GM12878 (cell line): ENCODE results near the gene TTLL3. TPM values are rescaled to one million over a fixed set of nuclear protein-coding genes. Genes with fewer than 3 reads are reported as not detected.

Experiments
- ATAC-seq: fragments of 200-7000 bp; cut with Tn5 transposase; 3 replicates; pipeline ENCODE4 v1.9.1; 2020; ENCODE audit warnings: mild to moderate bottlenecking, moderate library complexity
- BruUV-seq: library from RNA; stranded (reverse); fragments of 400-500 nt; replicated peaks from 2 replicates; lab custom pipeline; 2021; lab: Mats Ljungman, UMichigan
- CTCF ChIA-PET: fragments of 300-600 bp; sonication (Branson Sonifier 250); formaldehyde crosslinking; extraction: SDS; loops from one replicate; lab custom pipeline; 2021; ENCODE audit warnings: inconsistent platforms; lab: Yijun Ruan, JAX
- POLR2A ChIA-PET: fragments of 350-600 bp; formaldehyde crosslinking; extraction: SDS; loops from one replicate; lab custom pipeline; 2021; ENCODE audit warnings: inconsistent platforms; lab: Charles Lee
- RAD21 ChIA-PET: fragments of 300-600 bp; sonication (Branson Sonifier 250); formaldehyde crosslinking; loops from one replicate; lab custom pipeline; 2023; ENCODE audit warnings: antibody characterized with exemption; ENCODE audit not compliant: unreplicated experiment; lab: Charles Lee
- SMC1A ChIA-PET: fragments of 300-600 bp; sonication (Branson Sonifier 250); formaldehyde crosslinking; loops from one replicate; lab custom pipeline; 2023; ENCODE audit not compliant: unreplicated experiment, uncharacterized antibody; lab: Charles Lee
- DNase-seq: peaks from one replicate; pipeline ENCODE4 v3.0.0-alpha.2; 2011; ENCODE audit warnings: low read depth, low spot score
- FAIRE-seq: peaks from 3 replicates; lab custom pipeline; 2011; peaks lifted over from hg19 to GRCh38; lab: Jason Lieb, UNC
- H2AFZ ChIP-seq: 2 replicates; pipeline ENCODE4 v1.6.0; 2011; ENCODE audit warnings: low read depth, low read length, control low read depth; ENCODE audit not compliant: control insufficient read depth
- H3K27ac ChIP-seq: 2 replicates; pipeline ENCODE4 v1.5.1; 2011; ENCODE audit warnings: control low read depth; ENCODE audit not compliant: control insufficient read depth, insufficient read depth
- H3K27me3 ChIP-seq, 2 experiments: replicated peaks in 1 of 2; 2 replicates each; pipeline versions ENCODE4 v1.6.0 to v1.6.1; 2011; ENCODE audit warnings: low read length in 1 of 2; ENCODE audit not compliant: control insufficient read depth in 2 of 2, insufficient read depth in 2 of 2
- H3K36me3 ChIP-seq, 2 experiments: 2 replicates each; pipeline ENCODE4 v1.5.1; 2011; ENCODE audit warnings: low read length in 1 of 2; ENCODE audit not compliant: control insufficient read depth in 2 of 2, insufficient read depth in 2 of 2
- H3K4me1 ChIP-seq: 2 replicates; pipeline ENCODE4 v1.6.1; 2011; ENCODE audit warnings: mild to moderate bottlenecking, low read length, moderate library complexity, mixed read lengths; ENCODE audit not compliant: control insufficient read depth, insufficient read depth
- H3K4me2 ChIP-seq: 2 replicates; pipeline ENCODE4 v1.6.0; 2011; ENCODE audit warnings: control low read depth; ENCODE audit not compliant: control insufficient read depth, insufficient read depth
- H3K4me3 ChIP-seq: fragments of 200-600 bp; sonication (generic); 2 replicates; pipeline ENCODE4 v1.5.1; 2016
- H3K79me2 ChIP-seq: 2 replicates; pipeline ENCODE4 v1.6.0; 2011; ENCODE audit warnings: low read length; ENCODE audit not compliant: control insufficient read depth, insufficient read depth
- H3K9ac ChIP-seq: 2 replicates; pipeline ENCODE4 v1.8.0; 2011; ENCODE audit warnings: low read length, control low read depth, mixed read lengths; ENCODE audit not compliant: control insufficient read depth, insufficient read depth
- H3K9me3 ChIP-seq: replicated peaks from 3 replicates; pipeline ENCODE4 v1.5.1; 2011; ENCODE audit warnings: mild to moderate bottlenecking, low read length; ENCODE audit not compliant: control insufficient read depth, insufficient read depth
- H4K20me1 ChIP-seq: 2 replicates; pipeline ENCODE4 v1.6.0; 2011; ENCODE audit not compliant: control insufficient read depth, insufficient read depth
- BCL11A ChIP-seq: IDR thresholded peaks from 2 replicates; pipeline ENCODE4 v1.6.1; 2011; ENCODE audit warnings: low read depth, low read length
- BHLHE40 ChIP-seq, 2 experiments: fragments of 450-650 bp in 1 of 2; IDR thresholded peaks; 2 replicates each; pipeline ENCODE4 v1.6.1; 2011 to 2017; ENCODE audit warnings: low read depth in 2 of 2, borderline replicate concordance in 1 of 2, improper control_type of control experiment in 1 of 2, low read length in 1 of 2, mild to moderate bottlenecking in 1 of 2
- EGR1 ChIP-seq, 2 experiments: IDR thresholded peaks; 1 replicate in 1 of 2; 2 replicates in 1 of 2; pipeline ENCODE4 v1.6.1; 2011 to 2012; ENCODE audit warnings: low read depth in 2 of 2, low read length in 2 of 2, borderline replicate concordance in 1 of 2, mild to moderate bottlenecking in 1 of 2, moderate library complexity in 1 of 2
- EZH2 ChIP-seq: IDR thresholded peaks from 2 replicates; pipeline ENCODE4 v1.6.1; 2012; ENCODE audit warnings: low read depth, mild to moderate bottlenecking, control low read depth, inconsistent platforms, low read length, borderline replicate concordance; ENCODE audit not compliant: control insufficient read depth
- MAX ChIP-seq: IDR thresholded peaks from 2 replicates; pipeline ENCODE4 v1.6.1; 2012; ENCODE audit warnings: low read depth, low read length, improper control_type of control experiment
- MTA3 ChIP-seq: IDR thresholded peaks from 2 replicates; pipeline ENCODE4 v1.6.1; 2012; ENCODE audit warnings: low read length, inconsistent platforms, borderline replicate concordance
- NFYA ChIP-seq: IDR thresholded peaks from 2 replicates; pipeline ENCODE4 v1.6.1; 2011; ENCODE audit warnings: low read depth, mild to moderate bottlenecking, low read length, improper control_type of control experiment, borderline replicate concordance
- NFYB ChIP-seq: IDR thresholded peaks from 2 replicates; pipeline ENCODE4 v1.6.1; 2011; ENCODE audit warnings: low read depth, mild to moderate bottlenecking, low read length, improper control_type of control experiment, moderate library complexity; ENCODE audit not compliant: insufficient read depth
- RB1 ChIP-seq: fragments of 450-650 bp; formaldehyde crosslinking; IDR thresholded peaks from 2 replicates; pipeline ENCODE4 v1.6.1; 2017; ENCODE audit warnings: mild to moderate bottlenecking, borderline replicate concordance
- WGBS: methylation state at CpG from one replicate; pipeline ENCODE4 v1.1.6; 2016; ENCODE audit warnings: low lambda C conversion rate; ENCODE audit not compliant: insufficient replicate concordance, insufficient coverage; ENCODE audit errors: missing lambda C conversion rate; 5-methylcytosine and 5-hydroxymethylcytosine counted together
- in situ Hi-C: fragments of 300-500 bp; cut with MboI; formaldehyde crosslinking; loops from 9 replicates; pipeline ENCODE4 v1.14.3; 2018; ENCODE audit warnings: mixed read lengths
- intact Hi-C: fragments of 100-400 bp; cut with micrococcal nuclease; formaldehyde crosslinking; loops from one replicate; pipeline ENCODE4 v1.14.2; 2022; ENCODE audit not compliant: unreplicated experiment
- polyA plus RNA-seq, 11 experiments: library from polyadenylated mRNA; depleted of rRNA in 4 of 11; unstranded in 6 of 11; stranded (reverse) in 5 of 11; fragments of >200 nt; fragmentation: Nextera tagmentation in 4 of 11; fragmentation: Illumina TruSeq in 1 of 11; extraction: Ambion mirVana in 4 of 11; extraction: Trizol in 1 of 11; gene quantifications; 1 replicate in 1 of 11; 2 replicates in 10 of 11; pipeline versions ENCODE4 v1.2.1 to v1.2.3, GENCODE V29; 2011 to 2016; ENCODE audit warnings: inconsistent platforms in 2 of 11, missing spikeins in 2 of 11, low read depth in 1 of 11
- total RNA-seq, 4 experiments: library from RNA; depleted of rRNA in 3 of 4; stranded (reverse); fragments of >200 nt in 3 of 4; fragmentation: Illumina TruSeq in 1 of 4; extraction: Trizol in 1 of 4; gene quantifications; 2 replicates each; pipeline versions ENCODE4 v1.2.1 to v1.2.3, GENCODE V29; 2013 to 2021

Gene TTLL3
- total and polyA plus RNA-seq, 10 of the 15 experiments (the other 5 are each of a cell fraction or from before 2014, with no cell fraction given), result 4.2 to 51.3 (median 18.9) TPM

GRCh38 chr3:9869955-9870354, 59.9 kb downstream of the TTLL3 start:
- no peak overlapping the region for H3K4me3 ChIP-seq
- H3K36me3 ChIP-seq, result no peaks in the 10 kb centered on the region
- H3K79me2 ChIP-seq, result no peaks in the 10 kb centered on the region
- no peaks in the 10 kb centered on the region for H3K4me1 ChIP-seq
- FAIRE-seq, result no peak
- no peak overlapping the region for H3K27ac ChIP-seq
- TF ChIP-seq BHLHE40 (IDR thresholded peaks at IDR 0.05; ENCODE audit: borderline replicate concordance in 1 of 2, low read depth in 2 of 2, low read length in 1 of 2) (no peak), BCL11A (no peak), EZH2 (no peak), MAX (no peak), MTA3 (no peak), EGR1 (IDR thresholded peaks at IDR 0.05; ENCODE audit: borderline replicate concordance in 1 of 2, low read depth in 2 of 2, low read length in 2 of 2) (no peak), NFYB (no peak), RB1 (no peak), NFYA (no peak)
- H3K27me3 ChIP-seq, result no peaks in the 10 kb centered on the region
- ChIA-PET CTCF (interaction anchor here (1.0 to 1.1 kb wide), 2 partner anchors 10 to 14 kb away, joined by 3 read pairs; partner anchors contain the start of gene CIDEC), POLR2A (no interaction called here), SMC1A (no interaction called here), RAD21 (no interaction called here)
- in situ Hi-C loops, result no loop called here
- 55% methylated on average over 5 of the region's 5 CpGs for WGBS
- BruUV-seq, result no TSS peak
- H3K4me2 ChIP-seq, result no peak overlapping the region
- H3K9me3 ChIP-seq, result no peaks in the 10 kb centered on the region
- DNase-seq, result no peak
- H3K9ac ChIP-seq, result no peak overlapping the region
- no peak overlapping the region for H2AFZ ChIP-seq
- intact Hi-C loops, result no loop called here
- no peaks in the 10 kb centered on the region for H4K20me1 ChIP-seq
- no peak for ATAC-seq
